GM19023 (cell line): ENCODE results near the gene USP8.
"Not testable (repeated sequence)": the region's sequence is repeated elsewhere in the genome, so short reads cannot be mapped to it uniquely, and the experiment has no call there.

Experiments used
- ATAC-seq: cut with Tn5 transposase; IDR thresholded peaks from one replicate; pipeline ENCODE4 v1.9.1; 2021; ENCODE audit warnings: mild to moderate bottlenecking, moderate library complexity; ENCODE audit not compliant: unreplicated experiment

Gene USP8

GRCh38 chr15:50424066-50424890, at the start of gene USP8:
USP8 (plus strand) TSS chr15:50424405; CDS start chr15:50439074, 14,669 bp downstream.
- ATAC-seq = peak; percentile 93

GRCh38 chr15:50377867-50378751, 46.1 kb upstream of the USP8 start:
- peak; percentile 97 for ATAC-seq

GRCh38 chr15:50378776-50379175, 45.4 kb upstream of the USP8 start:
- no peak for ATAC-seq

DNA sequence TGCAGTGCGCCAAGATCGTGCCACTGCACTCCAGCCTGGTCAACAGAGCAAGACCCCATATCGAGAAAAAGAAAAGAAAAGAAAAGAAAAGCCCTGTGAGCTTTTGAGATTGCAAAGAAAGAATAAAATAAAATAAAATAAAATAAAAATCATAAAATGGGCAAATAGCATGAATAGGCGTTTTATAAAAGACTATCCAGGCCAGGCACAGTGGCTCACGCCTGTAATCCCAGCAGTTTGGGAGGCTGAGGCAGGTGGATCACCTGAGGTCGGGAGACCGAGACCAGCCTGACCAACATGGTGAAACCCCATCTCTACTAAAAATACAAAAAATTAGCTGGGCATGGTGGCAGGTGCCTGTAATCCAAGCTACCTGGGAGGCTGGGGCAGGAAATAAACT, 44.8 kb upstream of the USP8 start:
- ATAC-seq = not testable (repeated sequence)

DNA sequence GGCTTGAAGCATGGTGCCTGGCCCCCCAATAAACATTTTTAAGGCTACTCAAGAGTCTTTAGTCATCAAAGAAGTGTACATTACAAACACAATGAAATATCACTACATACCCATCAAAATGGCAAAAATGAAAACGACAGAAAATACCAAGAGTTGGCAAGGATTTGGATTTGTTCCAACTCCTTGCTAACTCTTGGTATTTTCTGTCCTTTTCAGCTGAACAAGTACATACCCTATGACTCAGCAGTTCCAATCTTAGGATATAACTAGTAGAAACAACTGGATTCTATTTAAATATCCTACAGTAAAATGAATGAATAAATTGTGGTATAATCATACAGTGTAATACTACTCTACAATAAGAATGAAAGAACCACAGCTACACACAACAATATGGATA, 44.1 kb upstream of the USP8 start:
- no peak for ATAC-seq

GRCh38 chr15:50381438-50381837, 42.8 kb upstream of the USP8 start:
- ATAC-seq = no peak

GRCh38 chr15:50382408-50382807, 41.8 kb upstream of the USP8 start:
- not testable (repeated sequence) for ATAC-seq

GRCh38 chr15:50390554-50391264, 33.5 kb upstream of the USP8 start:
- ATAC-seq = peak; percentile 70

- not testable (repeated sequence) for ATAC-seq
Measured at GRCh38 chr15:50391561-50391960, 32.6 kb upstream of the USP8 start.

GRCh38 chr15:50411870-50412269, 12.3 kb upstream of the USP8 start:
- ATAC-seq = no peak

DNA sequence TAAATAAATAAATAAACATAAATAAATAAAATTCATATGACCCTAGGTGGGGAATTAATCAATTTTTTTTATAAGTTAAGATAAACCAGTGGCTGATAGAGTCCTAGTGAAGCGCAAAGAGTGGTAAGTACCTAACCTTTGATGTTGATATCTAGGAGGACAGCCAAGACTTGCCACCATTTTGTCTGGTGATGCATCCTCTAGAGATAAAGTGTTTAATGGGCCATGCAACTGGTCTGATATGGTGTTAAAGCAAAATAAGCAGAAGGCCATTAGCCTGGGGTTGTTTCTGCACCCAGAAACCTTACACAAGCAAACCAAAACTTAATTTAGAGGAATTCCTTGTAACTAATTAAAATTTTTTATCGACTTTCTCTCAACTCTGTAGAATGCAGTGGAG, 9.6 kb upstream of the USP8 start:
- ATAC-seq = no peak

- ATAC-seq = no peak
Measured at GRCh38 chr15:50415752-50416404, 8.3 kb upstream of the USP8 start.

DNA sequence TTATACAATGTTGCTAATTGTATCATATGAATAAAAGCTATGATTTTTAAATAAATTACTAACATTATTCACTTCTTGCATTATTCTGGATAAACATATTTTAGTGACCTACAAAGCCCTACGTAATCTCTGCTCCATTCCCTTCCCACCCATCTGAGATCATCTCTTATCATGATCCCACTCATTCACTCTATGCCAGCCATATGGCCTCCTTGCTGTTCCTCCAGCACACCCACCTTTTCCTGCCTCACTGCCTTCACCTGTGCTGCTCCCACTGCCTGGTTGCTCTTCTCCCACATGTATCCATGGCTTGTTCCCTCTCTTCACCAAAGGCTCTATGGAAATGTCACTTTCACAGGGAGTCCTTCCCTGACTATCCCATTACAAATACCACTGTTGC, 7.3 kb upstream of the USP8 start:
- no peak for ATAC-seq

DNA sequence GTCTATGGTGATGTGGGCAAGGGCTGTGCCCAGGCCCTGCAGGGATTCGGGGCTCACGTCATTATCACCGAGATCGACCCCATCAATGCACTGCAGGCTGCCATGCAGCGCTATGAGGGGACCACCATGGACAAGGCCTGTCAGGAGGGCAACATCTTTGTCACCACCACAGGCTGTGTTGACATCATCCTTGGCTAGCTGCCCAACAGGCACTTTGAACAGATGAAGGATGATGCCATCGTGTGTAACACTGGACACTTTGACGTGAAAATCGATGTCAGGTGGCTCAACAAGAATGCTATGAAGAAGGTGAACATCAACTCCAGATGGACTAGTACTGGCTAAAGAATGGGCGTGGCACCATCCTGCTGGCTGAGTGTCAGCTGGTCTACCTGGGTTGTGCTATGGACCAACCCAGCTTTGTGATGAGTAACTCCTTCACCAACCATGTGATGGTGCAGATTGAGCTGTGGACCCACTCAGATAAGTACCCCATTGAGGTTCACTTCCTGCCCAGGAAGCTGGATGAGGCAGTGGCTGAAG, 6.1 kb upstream of the USP8 start:
- ATAC-seq = no peak

- ATAC-seq = no peak
Measured at GRCh38 chr15:50425219-50425618, 1.0 kb downstream of the USP8 start.

DNA sequence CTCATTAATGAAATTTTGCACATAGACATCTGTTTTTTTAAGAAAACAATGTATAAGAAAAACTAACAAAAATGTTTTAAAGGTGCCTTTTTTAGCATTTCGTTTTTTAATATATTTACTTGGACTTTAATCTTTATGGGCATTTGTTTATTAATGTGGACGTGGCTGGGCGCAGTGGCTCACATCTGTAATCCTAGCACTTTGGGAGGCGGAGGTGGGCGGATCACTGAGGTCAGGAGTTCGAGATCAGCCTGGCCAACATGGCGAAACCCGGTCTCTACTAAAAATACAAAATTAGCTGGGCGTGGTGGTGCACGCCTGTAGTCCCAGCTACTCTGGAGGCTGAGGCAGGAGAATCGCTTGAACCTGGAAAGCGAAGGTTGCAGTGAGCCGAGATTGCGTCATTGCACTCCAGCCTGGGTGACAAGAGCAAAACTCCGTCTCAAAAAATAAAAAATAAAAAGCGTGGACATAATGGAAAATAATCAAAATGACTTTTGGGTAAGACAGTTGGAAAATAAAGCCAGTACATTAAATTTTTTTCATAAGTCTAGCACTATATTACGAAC, 1.6 kb downstream of the USP8 start:
- ATAC-seq = not testable (repeated sequence)

- no peak for ATAC-seq
Measured at GRCh38 chr15:50426428-50426827, 2.2 kb downstream of the USP8 start.

DNA sequence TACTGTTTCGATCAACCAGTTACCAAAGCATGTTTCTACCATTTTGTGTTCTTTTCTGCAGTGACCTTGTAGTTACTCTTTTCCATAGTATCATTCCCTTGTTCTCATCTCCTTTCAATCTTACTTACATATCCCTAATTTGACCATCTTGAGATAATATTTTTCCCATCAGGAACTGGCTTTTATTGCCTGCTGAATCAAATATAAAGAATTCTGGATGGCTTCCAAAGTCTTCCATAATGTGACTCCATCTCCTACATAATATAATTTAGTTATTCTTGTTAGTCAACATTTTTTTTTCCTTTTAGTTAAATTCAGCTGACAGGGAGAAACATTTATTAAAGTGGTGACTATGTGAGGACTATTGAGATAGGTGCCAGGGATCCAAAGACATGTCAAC, 7.0 kb downstream of the USP8 start:
- ATAC-seq = no peak

- no peak for ATAC-seq
Measured at GRCh38 chr15:50432230-50432629, 8.0 kb downstream of the USP8 start.

GRCh38 chr15:50435772-50436171, 11.6 kb downstream of the USP8 start:
- no peak for ATAC-seq
